NOMO-1 treated with DMSO at 0.1 percent for 48 hours (cell line): ENCODE results near the gene RBBP5.

Experiments used
- DNase-seq: peaks from one replicate; lab custom pipeline; 2025; ENCODE audit not compliant: unreplicated experiment; lab: John Stamatoyannopoulos, UW

The RBBP5 gene

DNA sequence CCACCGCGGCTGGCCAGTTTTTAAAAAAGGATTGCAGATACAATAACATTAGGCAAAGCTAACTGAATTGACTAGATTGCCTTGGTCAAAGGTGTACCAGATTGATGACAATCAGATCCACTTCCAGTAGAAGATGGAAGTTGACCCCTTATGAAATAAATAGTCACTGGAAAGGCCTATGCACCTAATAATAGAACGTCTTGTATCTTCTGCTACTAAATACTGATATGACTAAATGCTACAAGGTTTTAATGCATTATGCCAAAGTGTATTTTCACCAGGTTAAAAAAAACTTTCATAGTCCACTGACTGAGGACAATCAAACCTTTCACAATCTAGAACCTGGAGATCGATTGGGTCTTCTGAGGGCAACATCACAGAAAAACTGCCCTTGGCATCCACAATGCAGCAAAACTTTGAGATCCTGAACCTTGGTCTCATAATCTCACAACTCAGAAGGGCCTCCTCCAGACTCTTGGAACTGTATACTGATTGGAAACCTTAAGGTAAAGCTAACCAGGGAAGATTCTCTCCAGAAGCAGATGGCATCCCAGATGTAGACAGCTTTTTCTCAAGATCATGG, 7.8 kb upstream of the RBBP5 start:
- no peak for DNase-seq

- DNase-seq: no peak
Observed at GRCh38 chr1:205128050-205128449, 6.3 kb upstream of the RBBP5 start.

- peak; percentile 59 for DNase-seq
Observed at GRCh38 chr1:205127646-205128045, 5.9 kb upstream of the RBBP5 start.

- peak; percentile 80 for DNase-seq
Observed at GRCh38 chr1:205124726-205125125, 2.9 kb upstream of the RBBP5 start.

GRCh38 chr1:205122489-205122882, 708 bp upstream of the RBBP5 start:
- DNase-seq: no peak

GRCh38 chr1:205118752-205119151, 3.0 kb downstream of the RBBP5 start:
- no peak for DNase-seq

GRCh38 chr1:205111354-205111753, 10.4 kb downstream of the RBBP5 start:
- no peak for DNase-seq

DNA sequence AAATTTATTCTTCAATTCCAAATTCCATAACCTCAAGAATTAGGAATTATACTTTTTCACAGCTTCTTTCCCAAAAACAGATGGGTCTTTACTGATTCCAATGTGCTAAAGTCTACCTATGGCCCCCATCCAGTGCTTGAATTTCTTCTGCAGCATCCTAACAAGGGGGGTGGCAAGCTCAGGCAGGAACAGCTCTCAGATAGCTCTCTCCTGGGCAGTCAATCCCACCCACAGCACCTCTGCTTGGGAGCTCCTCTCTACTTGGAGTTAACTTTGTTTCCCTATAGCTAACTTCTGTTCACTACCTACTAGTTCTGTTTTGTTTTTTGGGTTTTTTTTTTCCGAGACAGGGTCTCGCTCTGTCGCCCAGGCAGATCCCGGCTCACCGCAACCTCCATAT, 12.1 kb downstream of the RBBP5 start:
- DNase-seq: no peak

GRCh38 chr1:205109269-205109668, 12.5 kb downstream of the RBBP5 start:
- DNase-seq: no peak

DNA sequence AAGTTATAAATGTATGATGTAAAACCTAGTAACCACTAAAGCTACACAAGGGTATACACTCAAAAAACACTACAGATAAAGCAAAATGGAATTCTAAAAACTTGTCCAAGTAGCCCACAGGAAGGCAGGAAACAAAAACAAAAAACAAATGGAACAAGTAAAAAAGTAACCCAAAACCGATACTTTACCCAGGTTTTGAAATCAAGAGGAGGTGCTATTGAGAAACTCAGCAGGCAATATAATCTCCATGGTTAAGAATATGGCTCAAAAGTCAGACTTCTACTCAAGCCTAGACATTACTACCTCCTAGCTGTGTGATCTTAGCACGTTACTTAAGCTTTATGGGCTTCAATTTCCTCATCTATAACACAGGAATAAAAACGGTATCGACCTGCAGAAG, 13.3 kb downstream of the RBBP5 start:
- DNase-seq: no peak

- DNase-seq: no peak
Observed at GRCh38 chr1:205107327-205107726, 14.5 kb downstream of the RBBP5 start.

GRCh38 chr1:205102404-205102803, 19.4 kb downstream of the RBBP5 start:
- DNase-seq: no peak

DNA sequence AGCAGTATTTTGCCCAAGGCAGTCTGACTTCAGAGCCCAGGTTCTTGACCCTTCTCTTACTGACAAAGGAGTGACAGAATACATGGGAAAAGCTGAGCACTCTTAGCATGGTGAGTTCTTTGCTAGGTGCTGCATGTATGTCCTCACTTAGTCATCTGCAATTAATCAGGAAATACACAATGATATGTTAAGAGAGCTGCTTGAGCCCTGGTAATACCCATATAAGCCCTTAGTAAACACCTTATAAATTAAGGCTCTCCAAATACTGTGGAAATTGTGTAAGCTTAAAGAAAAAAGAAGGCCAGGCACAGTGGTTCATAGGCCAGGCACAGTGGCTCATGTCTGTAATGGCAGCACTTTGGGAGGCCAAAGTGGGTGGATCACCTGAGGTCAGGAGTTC, 23.5 kb downstream of the RBBP5 start:
- DNase-seq: no peak

DNA sequence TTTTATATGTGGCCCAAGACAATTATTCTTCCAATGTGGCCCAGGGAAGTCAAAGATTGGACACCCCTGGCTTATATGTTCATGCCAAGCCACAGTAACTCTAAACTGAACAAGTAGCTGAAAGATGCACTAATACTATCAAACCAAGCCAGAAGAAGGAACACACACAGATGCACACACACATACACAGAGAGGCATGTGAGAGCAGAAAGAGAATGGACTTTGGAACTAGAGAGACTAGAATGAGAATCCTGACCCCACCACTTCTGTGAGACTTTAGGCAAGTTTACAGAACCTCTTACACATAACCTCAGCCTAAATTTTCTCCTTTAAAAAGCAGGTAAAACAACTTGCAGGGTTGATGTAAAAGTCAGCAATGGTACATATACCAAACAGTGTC, 26.4 kb downstream of the RBBP5 start:
- DNase-seq: no peak

- no peak for DNase-seq
Observed at GRCh38 chr1:205091043-205091740, 30.6 kb downstream of the RBBP5 start.

- DNase-seq: no peak
Observed at GRCh38 chr1:205088341-205088740, 33.4 kb downstream of the RBBP5 start.

- no peak for DNase-seq
Observed at GRCh38 chr1:205084360-205084759, 37.4 kb downstream of the RBBP5 start, which contains the start of gene TMEM81. TSS of gene TMEM81 (minus strand) at chr1:205084460. CDS start at chr1:205084320, 140 bp downstream.

GRCh38 chr1:205082431-205082830, 39.3 kb downstream of the RBBP5 start:
- DNase-seq: no peak

GRCh38 chr1:205077934-205078311, 43.9 kb downstream of the RBBP5 start:
- DNase-seq: no peak

DNA sequence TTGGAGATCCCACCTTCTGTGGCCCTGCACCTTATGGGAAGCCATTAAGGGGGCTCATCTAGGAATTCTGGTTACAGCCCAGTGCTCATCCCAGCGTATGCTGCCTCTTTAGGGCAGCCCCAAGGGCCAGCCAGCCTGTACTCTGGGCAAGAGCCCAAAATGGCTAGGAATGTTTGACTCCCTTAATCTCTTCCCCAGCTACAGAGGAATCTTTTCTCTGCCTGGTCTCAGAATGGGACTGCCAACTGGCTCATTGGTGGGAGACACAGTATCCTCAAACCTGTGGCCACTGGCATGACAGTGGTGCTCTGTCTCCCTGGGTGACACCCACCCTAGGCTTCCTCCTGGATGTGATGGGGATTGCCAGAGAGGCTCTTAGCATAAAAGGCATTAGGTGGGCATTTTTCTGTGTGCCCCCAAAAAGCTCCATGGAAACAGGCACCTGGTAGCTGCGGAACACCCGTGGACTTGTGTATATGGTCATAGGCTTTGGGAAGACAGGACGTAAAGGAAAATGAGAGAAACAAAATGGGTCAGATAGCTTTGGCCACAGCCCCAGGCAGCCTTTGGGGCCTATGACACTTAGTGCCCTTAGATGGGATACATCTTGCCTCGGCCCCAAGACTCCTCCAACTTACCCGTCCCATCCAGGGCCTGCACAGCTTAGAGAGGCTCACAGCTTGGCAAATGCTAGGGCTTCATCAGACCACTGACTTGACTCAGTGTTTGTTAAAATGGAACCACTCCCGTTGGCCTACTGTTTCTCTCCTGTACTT, 44.4 kb downstream of the RBBP5 start:
- DNase-seq: no peak

DNA sequence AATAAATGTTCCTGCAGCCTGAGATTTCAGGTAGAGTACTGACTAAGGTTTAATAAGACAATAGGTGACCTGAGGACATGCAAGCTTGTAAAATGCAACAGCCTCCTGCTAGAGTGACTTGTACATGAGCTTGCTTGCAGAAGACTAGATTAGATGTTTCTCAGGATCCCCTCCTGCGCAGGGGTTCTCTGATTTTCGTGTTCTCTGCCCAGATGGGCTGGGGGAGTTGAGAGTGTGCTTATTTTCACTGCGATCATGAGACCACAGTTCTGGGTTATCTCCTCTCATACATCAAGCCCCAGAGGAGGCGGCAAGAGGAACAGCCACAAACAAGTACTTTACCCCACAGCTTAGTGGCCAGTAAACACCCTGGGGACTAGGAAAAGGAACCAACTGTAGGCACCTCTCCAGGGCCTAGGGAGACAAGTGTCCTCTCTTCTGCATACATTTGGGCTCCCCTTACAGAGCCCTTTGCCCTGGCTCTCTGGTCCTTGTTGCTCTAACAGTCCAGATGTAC, 45.5 kb downstream of the RBBP5 start:
- DNase-seq: no peak

DNA sequence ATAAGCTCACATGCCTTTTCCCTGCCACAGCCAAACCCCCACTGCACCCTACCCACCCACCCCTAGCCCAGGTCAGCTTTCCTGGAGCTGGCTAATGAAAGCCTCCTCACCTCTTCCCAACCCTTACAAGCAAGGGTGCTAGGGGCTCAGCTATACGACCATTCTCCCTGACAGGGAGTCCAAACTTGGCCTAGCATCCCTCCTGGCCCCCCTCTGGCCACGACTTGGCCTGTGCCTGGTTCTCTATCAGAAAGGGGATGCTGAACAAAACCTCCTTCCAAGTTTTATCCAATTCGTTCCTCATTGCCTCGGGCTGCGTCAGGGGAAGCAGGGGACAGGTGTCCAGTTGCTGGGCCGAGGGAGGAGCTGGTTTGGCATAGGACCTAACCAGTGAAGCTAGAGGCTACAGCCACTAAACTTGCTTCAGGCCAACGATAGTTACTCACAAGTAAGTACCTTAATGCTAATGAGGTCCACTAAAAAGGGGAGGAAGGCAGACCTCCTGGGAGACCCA, 46.1 kb downstream of the RBBP5 start:
- no peak for DNase-seq
